ENCODE measurements around the gene MRPL22.

GRCh38 chr5:154948313-154948712 is 7.4 kb downstream of the MRPL22 start:
- TF ChIP-seq POLR2AphosphoS5 (IDR thresholded peaks at IDR 0.05; ENCODE audit: low read depth, low read length) (no peak), POLR2A (IDR thresholded peaks at IDR 0.05; ENCODE audit: low read depth, low read length) (no peak)

All from GM12892 (cell line).